SK-N-SH treated with all-trans-retinoic acid at 6 μM for 48 hours (cell line): Measurements from ENCODE around the gene DPM2.

Source experiments
- ATAC-seq: fragments of 200-7000 bp; cut with Tn5 transposase; 3 replicates; pipeline ENCODE4 v1.9.1; 2020; ENCODE audit warnings: mild to moderate bottlenecking, moderate library complexity
- ARNTL ChIP-seq: fragments of 450-650 bp; formaldehyde crosslinking; IDR thresholded peaks from 2 replicates; pipeline ENCODE4 v1.5.0; 2020; ENCODE audit warnings: low read depth, mild to moderate bottlenecking, moderate library complexity, borderline replicate concordance
- CSDC2 ChIP-seq: fragments of 250-450 bp; sonication (Bioruptor Pico); IDR thresholded peaks from 2 replicates; pipeline ENCODE4 v1.5.0; 2020; ENCODE audit warnings: mild to moderate bottlenecking, moderate library complexity
- ESRRG ChIP-seq: fragments of 250-450 bp; sonication (Bioruptor Pico); IDR thresholded peaks from 2 replicates; pipeline ENCODE4 v1.6.1; 2021; ENCODE audit warnings: mild to moderate bottlenecking
- GLIS3 ChIP-seq: fragments of 250-450 bp; sonication (Bioruptor Pico); IDR thresholded peaks from 2 replicates; pipeline ENCODE4 v1.5.0; 2020; ENCODE audit warnings: mild to moderate bottlenecking, moderate library complexity
- OSR1 ChIP-seq: fragments of 250-450 bp; sonication (Bioruptor Pico); IDR thresholded peaks from 2 replicates; pipeline ENCODE4 v1.8.0; 2022; ENCODE audit warnings: moderate library complexity, mild to moderate bottlenecking, inconsistent platforms
- PPARA ChIP-seq: fragments of 250-450 bp; sonication (Bioruptor Pico); IDR thresholded peaks from 2 replicates; pipeline ENCODE4 v1.5.0; 2020; ENCODE audit warnings: mild to moderate bottlenecking, borderline replicate concordance
- SNAI2 ChIP-seq: fragments of 250-450 bp; sonication (Bioruptor Pico); IDR thresholded peaks from 2 replicates; pipeline ENCODE4 v1.5.0; 2020; ENCODE audit warnings: mild to moderate bottlenecking, moderate library complexity
- TCF4 ChIP-seq: fragments of 250-450 bp; sonication (Bioruptor Pico); IDR thresholded peaks from 2 replicates; pipeline ENCODE4 v1.8.0; 2021; ENCODE audit warnings: mild to moderate bottlenecking, moderate library complexity, borderline replicate concordance
- TOX ChIP-seq: fragments of 250-450 bp; sonication (Bioruptor Pico); IDR thresholded peaks from 2 replicates; pipeline ENCODE4 v1.8.0; 2021; ENCODE audit warnings: mild to moderate bottlenecking, moderate library complexity, borderline replicate concordance
- ZC3H10 ChIP-seq: fragments of 250-450 bp; sonication (Bioruptor Pico); IDR thresholded peaks from 2 replicates; pipeline ENCODE4 v1.5.1; 2021; ENCODE audit warnings: mild to moderate bottlenecking, moderate library complexity
- ZFP3 ChIP-seq: fragments of 250-450 bp; sonication (Bioruptor Pico); IDR thresholded peaks from 2 replicates; pipeline ENCODE4 v1.5.0; 2020; ENCODE audit warnings: mild to moderate bottlenecking, moderate library complexity
- ZFP30 ChIP-seq: fragments of 450-650 bp; formaldehyde crosslinking; IDR thresholded peaks from 2 replicates; pipeline ENCODE4 v1.5.0; 2022; ENCODE audit warnings: mild to moderate bottlenecking, moderate library complexity
- ZNF565 ChIP-seq: fragments of 450-650 bp; formaldehyde crosslinking; conservative IDR thresholded peaks from 2 replicates; pipeline ENCODE4 v1.5.0; 2020; ENCODE audit warnings: low read depth, mild to moderate bottlenecking, moderate library complexity
- ZNF70 ChIP-seq: fragments of 450-650 bp; formaldehyde crosslinking; IDR thresholded peaks from 2 replicates; pipeline ENCODE4 v1.5.0; 2020; ENCODE audit warnings: mild to moderate bottlenecking, moderate library complexity
- ZNF8 ChIP-seq: fragments of 450-650 bp; formaldehyde crosslinking; IDR thresholded peaks from 2 replicates; pipeline ENCODE4 v1.5.0; 2020; ENCODE audit warnings: mild to moderate bottlenecking, moderate library complexity
- TF ChIP-seq, protein P1 (sequence below): fragments of 250-450 bp; sonication (Bioruptor Pico); IDR thresholded peaks from 2 replicates; pipeline ENCODE4 v1.8.0; 2021; ENCODE audit warnings: low read depth, mild to moderate bottlenecking, moderate library complexity, borderline replicate concordance
- TF ChIP-seq, protein P2 (sequence below): fragments of 250-450 bp; sonication (Bioruptor Pico); IDR thresholded peaks from 2 replicates; pipeline ENCODE4 v1.5.0; 2020; ENCODE audit warnings: mild to moderate bottlenecking, moderate library complexity
- TF ChIP-seq, protein P3 (sequence below): fragments of 250-450 bp; sonication (Bioruptor Pico); IDR thresholded peaks from 2 replicates; pipeline ENCODE4 v1.5.1; 2020; ENCODE audit warnings: low read depth, mild to moderate bottlenecking, moderate library complexity
- TF ChIP-seq, protein P4 (sequence below): fragments of 250-450 bp; sonication (Bioruptor Pico); IDR thresholded peaks from 2 replicates; pipeline ENCODE4 v1.8.0; 2020; ENCODE audit warnings: mild to moderate bottlenecking, moderate library complexity, borderline replicate concordance

The DPM2 gene

DNA sequence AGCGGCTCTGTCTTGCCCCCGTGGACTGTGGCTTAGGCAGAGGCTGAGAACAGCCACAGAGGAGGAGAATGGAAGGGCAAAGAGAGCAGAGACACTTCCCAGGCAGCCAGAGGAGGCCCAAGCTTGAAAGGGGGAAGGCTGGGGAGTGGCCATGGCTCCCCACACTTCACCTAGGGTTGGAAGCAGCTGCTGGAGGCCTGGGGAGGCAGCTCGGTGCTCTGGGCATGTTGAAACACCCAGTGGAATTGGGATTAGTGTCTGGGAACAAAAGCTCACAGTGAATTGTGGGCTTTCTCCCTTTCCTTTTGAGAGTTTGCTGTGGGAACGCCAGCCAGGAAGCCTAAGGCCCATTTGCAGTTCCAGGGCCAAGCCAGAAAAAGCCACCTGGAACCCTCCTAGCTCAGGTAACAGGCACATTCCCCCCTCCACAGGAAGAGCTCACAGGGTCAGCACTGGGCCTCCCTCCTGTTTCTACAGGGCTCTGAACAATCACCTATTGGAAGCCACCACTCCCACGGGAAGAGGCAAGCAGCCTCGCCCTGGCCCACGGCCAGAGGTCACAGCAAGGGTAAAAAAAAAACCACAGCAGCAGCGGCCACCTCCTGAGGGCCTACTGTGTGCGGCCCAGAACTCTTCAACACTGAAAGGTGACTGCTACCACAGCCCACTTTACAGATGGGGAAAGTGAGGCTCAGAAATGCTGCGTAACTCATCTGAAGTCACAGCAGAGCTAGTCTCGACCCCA lies 22.9 kb upstream of the DPM2 start:
- TF ChIP-seq, protein P1, sequence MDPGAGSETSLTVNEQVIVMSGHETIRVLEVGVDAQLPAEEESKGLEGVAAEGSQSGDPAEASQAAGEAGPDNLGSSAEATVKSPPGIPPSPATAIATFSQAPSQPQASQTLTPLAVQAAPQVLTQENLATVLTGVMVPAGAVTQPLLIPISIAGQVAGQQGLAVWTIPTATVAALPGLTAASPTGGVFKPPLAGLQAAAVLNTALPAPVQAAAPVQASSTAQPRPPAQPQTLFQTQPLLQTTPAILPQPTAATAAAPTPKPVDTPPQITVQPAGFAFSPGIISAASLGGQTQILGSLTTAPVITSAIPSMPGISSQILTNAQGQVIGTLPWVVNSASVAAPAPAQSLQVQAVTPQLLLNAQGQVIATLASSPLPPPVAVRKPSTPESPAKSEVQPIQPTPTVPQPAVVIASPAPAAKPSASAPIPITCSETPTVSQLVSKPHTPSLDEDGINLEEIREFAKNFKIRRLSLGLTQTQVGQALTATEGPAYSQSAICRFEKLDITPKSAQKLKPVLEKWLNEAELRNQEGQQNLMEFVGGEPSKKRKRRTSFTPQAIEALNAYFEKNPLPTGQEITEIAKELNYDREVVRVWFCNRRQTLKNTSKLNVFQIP (CRISPR knock-in tag): no peak
- TF ChIP-seq ESRRG (CRISPR knock-in tag) (no peak), TCF4 (CRISPR knock-in tag) (no peak), ZC3H10 (CRISPR knock-in tag) (no peak), PPARA (no peak), ZNF565 (CRISPR knock-in tag) (no peak), CSDC2 (CRISPR knock-in tag) (no peak)
- TF ChIP-seq, protein P2, sequence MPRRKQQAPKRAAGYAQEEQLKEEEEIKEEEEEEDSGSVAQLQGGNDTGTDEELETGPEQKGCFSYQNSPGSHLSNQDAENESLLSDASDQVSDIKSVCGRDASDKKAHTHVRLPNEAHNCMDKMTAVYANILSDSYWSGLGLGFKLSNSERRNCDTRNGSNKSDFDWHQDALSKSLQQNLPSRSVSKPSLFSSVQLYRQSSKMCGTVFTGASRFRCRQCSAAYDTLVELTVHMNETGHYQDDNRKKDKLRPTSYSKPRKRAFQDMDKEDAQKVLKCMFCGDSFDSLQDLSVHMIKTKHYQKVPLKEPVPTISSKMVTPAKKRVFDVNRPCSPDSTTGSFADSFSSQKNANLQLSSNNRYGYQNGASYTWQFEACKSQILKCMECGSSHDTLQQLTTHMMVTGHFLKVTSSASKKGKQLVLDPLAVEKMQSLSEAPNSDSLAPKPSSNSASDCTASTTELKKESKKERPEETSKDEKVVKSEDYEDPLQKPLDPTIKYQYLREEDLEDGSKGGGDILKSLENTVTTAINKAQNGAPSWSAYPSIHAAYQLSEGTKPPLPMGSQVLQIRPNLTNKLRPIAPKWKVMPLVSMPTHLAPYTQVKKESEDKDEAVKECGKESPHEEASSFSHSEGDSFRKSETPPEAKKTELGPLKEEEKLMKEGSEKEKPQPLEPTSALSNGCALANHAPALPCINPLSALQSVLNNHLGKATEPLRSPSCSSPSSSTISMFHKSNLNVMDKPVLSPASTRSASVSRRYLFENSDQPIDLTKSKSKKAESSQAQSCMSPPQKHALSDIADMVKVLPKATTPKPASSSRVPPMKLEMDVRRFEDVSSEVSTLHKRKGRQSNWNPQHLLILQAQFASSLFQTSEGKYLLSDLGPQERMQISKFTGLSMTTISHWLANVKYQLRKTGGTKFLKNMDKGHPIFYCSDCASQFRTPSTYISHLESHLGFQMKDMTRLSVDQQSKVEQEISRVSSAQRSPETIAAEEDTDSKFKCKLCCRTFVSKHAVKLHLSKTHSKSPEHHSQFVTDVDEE (CRISPR knock-in tag): no peak
- no peak for ATAC-seq

DNA sequence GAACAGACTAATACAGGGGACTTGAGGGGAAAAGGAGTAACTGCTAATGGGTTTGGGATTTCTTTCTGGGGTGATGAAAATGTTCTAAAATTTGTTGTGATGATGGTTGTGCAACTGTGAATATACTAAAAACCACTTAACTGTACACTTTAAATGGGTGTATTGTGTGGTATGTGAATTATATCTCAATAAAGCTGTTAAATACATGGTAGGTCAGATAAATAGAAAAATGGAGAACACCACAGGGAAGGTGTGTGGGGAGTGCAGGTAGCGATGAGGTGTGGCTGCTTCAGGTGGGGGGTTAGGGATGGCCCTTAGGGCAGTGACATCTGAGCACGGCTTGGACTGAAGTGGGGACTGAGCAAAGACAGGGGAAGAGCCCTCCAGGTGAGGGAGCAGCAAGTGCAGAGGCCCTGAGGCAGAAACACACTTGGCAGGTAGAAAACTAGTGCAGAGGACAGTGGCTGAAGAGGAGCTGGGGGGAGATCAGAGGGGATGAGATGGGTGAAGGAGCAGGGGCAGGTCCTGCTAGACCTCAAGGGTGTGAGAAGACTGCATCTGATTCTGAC lies 22.3 kb upstream of the DPM2 start:
- TF ChIP-seq, protein P1 (CRISPR knock-in tag): no peak
- TF ChIP-seq, protein P3, sequence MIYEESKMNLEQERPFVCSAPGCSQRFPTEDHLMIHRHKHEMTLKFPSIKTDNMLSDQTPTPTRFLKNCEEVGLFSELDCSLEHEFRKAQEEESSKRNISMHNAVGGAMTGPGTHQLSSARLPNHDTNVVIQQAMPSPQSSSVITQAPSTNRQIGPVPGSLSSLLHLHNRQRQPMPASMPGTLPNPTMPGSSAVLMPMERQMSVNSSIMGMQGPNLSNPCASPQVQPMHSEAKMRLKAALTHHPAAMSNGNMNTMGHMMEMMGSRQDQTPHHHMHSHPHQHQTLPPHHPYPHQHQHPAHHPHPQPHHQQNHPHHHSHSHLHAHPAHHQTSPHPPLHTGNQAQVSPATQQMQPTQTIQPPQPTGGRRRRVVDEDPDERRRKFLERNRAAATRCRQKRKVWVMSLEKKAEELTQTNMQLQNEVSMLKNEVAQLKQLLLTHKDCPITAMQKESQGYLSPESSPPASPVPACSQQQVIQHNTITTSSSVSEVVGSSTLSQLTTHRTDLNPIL (CRISPR knock-in tag): no peak
- TF ChIP-seq OSR1 (CRISPR knock-in tag) (no peak), SNAI2 (CRISPR knock-in tag) (no peak), ZFP30 (no peak), TOX (CRISPR knock-in tag) (no peak), ARNTL (no peak), GLIS3 (CRISPR knock-in tag) (no peak), ZFP3 (CRISPR knock-in tag) (no peak), ZNF565 (CRISPR knock-in tag) (no peak), ZNF8 (CRISPR knock-in tag) (no peak)
- ATAC-seq: no peak

DNA sequence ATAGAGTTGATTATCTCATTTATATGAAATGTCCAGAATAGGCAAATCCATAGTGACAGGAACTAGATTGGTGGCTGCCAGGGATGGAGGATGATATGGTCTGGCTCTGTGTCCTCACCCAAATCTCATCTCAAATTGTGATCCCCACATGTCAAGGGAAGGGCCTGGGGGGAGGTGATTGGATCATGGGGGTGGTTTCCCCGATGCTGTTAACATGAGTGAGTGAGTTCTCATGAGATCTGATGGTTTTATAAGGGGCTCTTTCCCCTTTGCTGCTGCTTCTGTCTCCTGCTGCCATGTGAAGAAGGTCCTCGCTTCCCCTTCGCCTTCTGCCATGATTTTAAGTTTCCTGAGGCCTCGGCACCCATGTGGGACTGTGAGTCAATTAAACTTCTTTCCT lies 21.7 kb upstream of the DPM2 start:
- TF ChIP-seq ZNF70 (no peak), TOX (CRISPR knock-in tag) (no peak), ZNF8 (CRISPR knock-in tag) (no peak)
- TF ChIP-seq, protein P4, sequence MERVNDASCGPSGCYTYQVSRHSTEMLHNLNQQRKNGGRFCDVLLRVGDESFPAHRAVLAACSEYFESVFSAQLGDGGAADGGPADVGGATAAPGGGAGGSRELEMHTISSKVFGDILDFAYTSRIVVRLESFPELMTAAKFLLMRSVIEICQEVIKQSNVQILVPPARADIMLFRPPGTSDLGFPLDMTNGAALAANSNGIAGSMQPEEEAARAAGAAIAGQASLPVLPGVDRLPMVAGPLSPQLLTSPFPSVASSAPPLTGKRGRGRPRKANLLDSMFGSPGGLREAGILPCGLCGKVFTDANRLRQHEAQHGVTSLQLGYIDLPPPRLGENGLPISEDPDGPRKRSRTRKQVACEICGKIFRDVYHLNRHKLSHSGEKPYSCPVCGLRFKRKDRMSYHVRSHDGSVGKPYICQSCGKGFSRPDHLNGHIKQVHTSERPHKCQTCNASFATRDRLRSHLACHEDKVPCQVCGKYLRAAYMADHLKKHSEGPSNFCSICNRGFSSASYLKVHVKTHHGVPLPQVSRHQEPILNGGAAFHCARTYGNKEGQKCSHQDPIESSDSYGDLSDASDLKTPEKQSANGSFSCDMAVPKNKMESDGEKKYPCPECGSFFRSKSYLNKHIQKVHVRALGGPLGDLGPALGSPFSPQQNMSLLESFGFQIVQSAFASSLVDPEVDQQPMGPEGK (CRISPR knock-in tag): no peak
- TF ChIP-seq, protein P3 (CRISPR knock-in tag): no peak
- TF ChIP-seq, protein P1 (CRISPR knock-in tag): no peak
- ATAC-seq: no peak
